ENCODE data around the gene CREB1.

The CREB1 gene

GRCh38 chr2:207543272-207543671, 13.5 kb downstream of the CREB1 start:
- DNase-seq = no peak

GRCh38 chr2:207546822-207547221, 17.1 kb downstream of the CREB1 start:
- no peak for DNase-seq

- no peak for DNase-seq
Observed at GRCh38 chr2:207549145-207549544, 19.4 kb downstream of the CREB1 start.

GRCh38 chr2:207558079-207558491, 28.3 kb downstream of the CREB1 start:
- DNase-seq = no peak

- DNase-seq = no peak
Observed at GRCh38 chr2:207561386-207562080, 31.8 kb downstream of the CREB1 start.

GRCh38 chr2:207565736-207566500, 36.2 kb downstream of the CREB1 start:
- no peak for DNase-seq

GRCh38 chr2:207567671-207568070, 37.9 kb downstream of the CREB1 start:
- no peak for DNase-seq

- DNase-seq = no peak
Observed at GRCh38 chr2:207571370-207571769, 41.6 kb downstream of the CREB1 start.

- no peak for DNase-seq
Observed at GRCh38 chr2:207584952-207585351, 55.2 kb downstream of the CREB1 start.

DNA sequence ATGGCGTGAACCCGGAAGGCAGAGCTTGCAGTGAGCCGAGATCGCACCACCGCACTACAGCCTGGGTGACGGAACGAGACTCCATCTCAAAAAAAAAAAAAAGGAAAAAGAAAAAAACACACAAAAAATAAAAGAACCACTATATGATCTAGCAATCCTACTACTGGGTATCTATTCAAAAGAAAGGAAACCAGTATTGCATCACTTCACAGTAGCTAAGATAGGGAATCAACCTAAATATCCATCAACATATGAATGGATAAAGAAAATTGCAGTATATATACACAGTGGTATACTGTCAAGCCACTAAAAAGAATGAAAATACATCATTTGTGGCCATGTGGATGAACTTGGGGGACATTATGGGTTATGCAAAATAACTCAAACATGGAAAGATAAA, 57.5 kb downstream of the CREB1 start:
- DNase-seq = no peak

GRCh38 chr2:207589143-207589542, 59.4 kb downstream of the CREB1 start:
- DNase-seq = no peak

DNA sequence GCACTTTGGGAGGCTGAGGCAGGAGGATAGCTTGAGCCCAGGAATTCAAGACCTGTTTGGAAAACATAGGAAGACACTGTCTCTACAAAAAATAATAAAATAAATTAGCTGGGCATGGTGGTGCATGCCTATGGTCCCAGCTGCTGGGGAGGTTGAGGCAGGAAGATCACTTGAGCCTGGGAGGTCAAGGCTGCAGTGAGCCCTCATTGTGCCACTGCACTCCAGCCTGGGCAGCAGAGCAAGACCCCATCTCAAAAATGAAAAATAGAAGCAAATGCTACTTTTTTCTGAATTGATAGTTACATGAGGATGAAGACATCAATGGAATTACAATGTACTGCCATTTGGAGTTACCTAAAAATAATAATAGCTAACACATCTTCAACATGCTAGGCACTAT, 63.5 kb downstream of the CREB1 start:
- no peak for DNase-seq

GRCh38 chr2:207594264-207594663, 64.5 kb downstream of the CREB1 start:
- no peak for DNase-seq

DNA sequence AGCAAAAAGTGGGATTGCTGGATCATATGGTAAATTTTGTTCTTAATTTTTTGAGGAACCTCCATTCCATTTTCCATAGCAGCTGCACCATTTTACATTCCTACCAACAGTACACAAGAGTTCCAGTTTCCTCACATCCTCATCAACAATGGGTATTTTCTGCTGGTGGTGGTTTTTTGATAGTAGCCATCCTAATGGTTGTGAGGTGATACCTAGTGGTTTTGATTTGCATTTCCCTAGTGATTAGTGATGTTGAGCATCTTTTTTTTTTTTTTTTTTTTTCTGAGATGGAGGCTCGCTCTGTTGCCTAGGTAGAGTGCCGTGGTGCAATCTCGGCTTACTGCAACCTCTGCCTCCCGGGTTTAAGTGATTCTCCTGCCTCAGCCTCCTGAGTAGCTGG, 65.0 kb downstream of the CREB1 start:
- no peak for DNase-seq

DNA sequence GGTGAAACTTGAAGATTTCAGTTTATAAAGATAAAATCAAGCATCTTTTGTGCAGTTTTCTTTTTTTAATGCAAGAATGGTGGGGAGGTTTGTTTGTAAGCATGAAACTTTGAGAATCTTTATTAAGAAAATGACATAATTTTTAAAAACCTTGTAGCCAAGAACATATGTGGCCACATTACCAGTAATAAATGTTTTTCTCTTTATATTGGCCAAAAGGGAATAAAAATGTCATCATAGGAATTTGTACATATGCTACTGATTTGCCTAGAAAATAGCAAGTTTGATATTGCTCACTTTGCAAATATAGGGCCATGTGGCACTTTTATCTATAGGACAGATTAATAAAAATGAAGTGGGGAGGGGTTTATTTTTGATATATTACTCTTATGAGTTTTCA, 69.9 kb downstream of the CREB1 start:
- DNase-seq = no peak

- no peak for DNase-seq
Observed at GRCh38 chr2:207600231-207600630, 70.5 kb downstream of the CREB1 start.

DNA sequence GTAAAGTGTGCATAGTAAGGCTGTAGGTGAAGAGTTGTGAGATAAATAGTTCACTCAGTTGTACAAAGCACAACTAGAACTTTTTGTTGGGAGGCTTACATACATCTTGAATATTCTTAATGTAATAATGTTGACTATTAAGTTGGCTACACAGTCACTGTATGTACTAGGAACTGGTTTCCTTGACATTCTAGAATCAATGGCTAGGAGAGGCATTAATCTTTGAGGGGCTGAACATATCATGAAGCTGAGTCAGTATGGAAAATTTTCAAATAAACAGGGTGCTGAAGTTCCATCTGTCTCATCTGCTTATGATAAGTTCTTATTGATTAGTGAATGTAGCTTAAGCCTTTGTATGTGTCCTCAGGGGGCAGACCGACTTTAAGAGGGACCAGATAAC, 72.0 kb downstream of the CREB1 start:
- no peak for DNase-seq

- no peak for DNase-seq
Observed at GRCh38 chr2:207603486-207603885, 73.7 kb downstream of the CREB1 start.

GRCh38 chr2:207606399-207606798, 76.6 kb downstream of the CREB1 start:
- DNase-seq = no peak

DNA sequence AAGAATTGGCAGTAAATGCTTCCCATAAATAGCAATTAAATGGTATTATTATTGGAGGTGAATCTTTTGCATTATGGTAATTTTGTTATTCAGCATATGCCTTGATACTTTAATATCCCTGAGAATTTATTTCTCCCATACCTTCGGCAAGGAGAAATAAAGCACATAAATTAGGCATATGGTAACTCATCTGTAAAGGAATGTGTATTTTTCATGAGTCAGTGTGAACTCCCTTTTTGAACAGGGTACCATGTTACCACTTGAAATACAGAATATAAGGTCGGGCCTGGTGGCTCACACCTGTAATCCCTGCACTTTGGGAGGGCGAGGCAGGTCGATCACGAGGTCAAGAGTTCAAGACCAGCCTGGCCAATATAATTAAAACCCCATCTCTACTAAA, 77.1 kb downstream of the CREB1 start:
- DNase-seq = no peak

DNA sequence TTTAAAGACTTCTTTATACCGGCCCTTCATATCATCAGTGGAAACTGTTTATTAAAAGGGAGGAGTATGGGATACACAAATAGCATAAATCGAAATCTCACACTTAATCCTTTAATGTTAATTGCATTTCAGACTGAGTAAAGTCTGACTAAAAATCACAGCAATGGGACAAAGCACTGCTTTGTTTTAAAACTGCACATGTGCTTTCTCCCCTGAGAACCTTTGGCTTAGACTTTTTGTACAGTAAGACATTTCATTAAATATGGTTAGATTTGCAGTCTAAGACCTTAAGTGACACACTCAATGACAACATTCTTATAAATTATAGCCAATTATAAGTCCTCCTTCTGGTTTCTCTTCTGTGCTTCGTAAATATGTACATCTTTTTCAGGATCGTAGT, 83.0 kb downstream of the CREB1 start:
- no peak for DNase-seq

DNA sequence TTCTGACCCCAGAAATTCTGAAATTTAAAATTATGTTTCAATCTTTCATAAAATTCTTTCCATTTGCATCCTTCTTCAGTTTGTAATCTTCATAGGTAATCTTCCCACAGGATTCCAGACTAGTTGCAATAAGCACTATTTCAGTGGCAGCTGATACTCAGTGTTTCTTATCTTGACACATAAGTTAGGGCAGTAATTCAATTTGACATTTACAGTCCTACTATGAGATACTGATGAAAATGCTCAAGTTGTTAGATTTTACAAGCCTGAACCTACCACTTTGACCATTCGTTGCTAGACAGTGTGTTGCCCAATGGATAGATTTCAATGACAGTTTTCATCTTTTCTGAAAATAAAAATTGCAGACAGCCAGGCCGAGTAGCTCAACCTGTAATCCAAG, 85.1 kb downstream of the CREB1 start:
- no peak for DNase-seq

DNA sequence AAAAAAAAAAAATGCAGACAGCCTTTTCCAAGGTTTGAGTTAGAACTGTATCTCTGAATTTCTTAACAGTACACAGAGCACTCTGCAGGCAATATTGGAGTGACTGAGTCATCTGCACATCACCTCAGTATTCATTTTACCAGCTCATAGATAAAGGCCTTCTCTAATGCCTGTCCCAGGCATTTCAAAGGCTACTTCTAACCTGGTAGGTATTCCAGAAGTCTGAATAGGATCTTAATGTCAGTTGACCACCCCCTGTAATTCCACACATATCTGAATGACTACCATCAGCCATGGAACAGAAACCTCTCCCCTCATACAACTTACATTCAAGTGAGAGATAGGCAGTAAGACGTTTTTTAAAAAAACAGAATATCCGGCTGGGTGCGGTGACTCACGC, 86.4 kb downstream of the CREB1 start:
- DNase-seq = no peak

GRCh38 chr2:207617011-207617671, 87.4 kb downstream of the CREB1 start:
- DNase-seq = no peak
